ENCODE measurements around the gene DBT. TPM values are rescaled to one million over a fixed set of nuclear protein-coding genes. Genes with fewer than 3 reads are reported as not detected.

Gene DBT
- polyA plus RNA-seq, 1 of the 3 experiments (the other 2 are of a cell fraction) = 2.0 TPM

GRCh38 chr1:100137602-100138001 is 112.0 kb downstream of the DBT start:
- Histone ChIP-seq H3K79me2 (ENCODE audit: insufficient read depth) (peaks cover 28% of the 10 kb centered on the region), H3K36me3 (replicated peaks in 1 of 2; ENCODE audit: control insufficient read depth in 1 of 2, insufficient read depth in 2 of 2, low read length in 1 of 2) (peaks cover 66 to 71% of the 10 kb centered on the region in 2 experiments), H3K9ac (no peak overlapping the region), H2AFZ (ENCODE audit: low read depth) (no peak overlapping the region), H3K9me3 (no peaks in the 10 kb centered on the region), H3K4me3 (ENCODE audit: low read depth in 2 of 2, low read length in 1 of 2) (no peak overlapping the region), H3K4me2 (no peak overlapping the region), H3K4me1 (ENCODE audit: control insufficient read depth in 1 of 2, insufficient read depth in 2 of 2, low read depth in 1 of 2, low read length in 1 of 2) (peaks cover 0 to 9% of the 10 kb centered on the region in 2 experiments; a peak in 2 of 4 replicates), H4K20me1 (ENCODE audit: insufficient read depth) (no peaks in the 10 kb centered on the region), H3K27ac (ENCODE audit: low read depth in 2 of 2, low read length in 1 of 2) (no peak overlapping the region), H3F3A (replicated peaks; ENCODE audit: insufficient read depth) (peaks cover 8% of the 10 kb centered on the region), H3K27me3 (ENCODE audit: insufficient read depth) (no peaks in the 10 kb centered on the region), H3K9me2 (no peaks in the 10 kb centered on the region)
- WGBS (ENCODE audit: low lambda C conversion rate) = 95% methylated on average over 2 of the region's 2 CpGs
- POLR2A ChIA-PET = no interaction called here
- TF ChIP-seq RFX5 (IDR thresholded peaks at IDR 0.05; ENCODE audit: low read length) (no peak), GABPA (IDR thresholded peaks at IDR 0.05; ENCODE audit: low read depth) (no peak), RCOR1 (IDR thresholded peaks at IDR 0.05; ENCODE audit: low read length) (no peak), SMC3 (IDR thresholded peaks at IDR 0.05; ENCODE audit: low read depth, low read length) (no peak), FOXM1 (IDR thresholded peaks at IDR 0.05; ENCODE audit: low read depth) (no peak), JUND (IDR thresholded peaks at IDR 0.05) (no peak), REST (IDR thresholded peaks at IDR 0.05; ENCODE audit: low read depth, low read length) (no peak), EZH2phosphoT487 (IDR thresholded peaks at IDR 0.05; ENCODE audit: borderline replicate concordance, low read depth) (no peak), RAD21 (IDR thresholded peaks at IDR 0.05; ENCODE audit: low read length) (no peak), PBX3 (IDR thresholded peaks at IDR 0.05) (no peak), FOSL2 (IDR thresholded peaks at IDR 0.05; ENCODE audit: borderline replicate concordance, low read depth) (no peak), POLR2AphosphoS5 (IDR thresholded peaks at IDR 0.05; ENCODE audit: low read depth, low read length) (no peak), MEF2A (IDR thresholded peaks at IDR 0.05; ENCODE audit: borderline replicate concordance, low read depth) (no peak)
- CTCF ChIA-PET = no interaction called here
- no peak for DNase-seq

Small RNAs within 50 kb of the gene (small RNA-seq; reads per million reads assigned to genes)
- gene AL445928.1 (0 reads per million in 7 experiments), gene MIR553 (0 reads per million in 7 experiments), gene RPL23AP90 (0 reads per million in 7 experiments)

Other genes starting within 250 kb of the DBT start
- 0.48 and 0.58 TPM in 2 replicates for gene SASS6, start 116.9 kb downstream of the DBT start, polyA plus RNA-seq (2012; rRNA removed)
- gene TRMT13, start 116.7 kb downstream of the DBT start, polyA plus RNA-seq (2012; rRNA removed) = 7.6 and 12.6 TPM in 2 replicates
- gene LRRC39, start 71.6 kb downstream of the DBT start, polyA plus RNA-seq (2012; rRNA removed) = 1.6 and 3.0 TPM in 2 replicates
- 17.3 and 24.3 TPM in 2 replicates for gene RTCA, start 16.4 kb upstream of the DBT start, polyA plus RNA-seq (2012; rRNA removed)
- 2.2 and 2.8 TPM in 2 replicates for gene CDC14A, start 102.7 kb upstream of the DBT start, polyA plus RNA-seq (2012; rRNA removed)

Data from SK-N-SH (cell line).